HT-29 (cell line): ENCODE results near the gene OR2W1. TPM values are rescaled to one million over a fixed set of nuclear protein-coding genes. Genes with fewer than 3 reads are reported as not detected.

Experiments used
- DNase-seq: peaks from one replicate; pipeline ENCODE4 v3.0.0-alpha.2; 2015; ENCODE audit warnings: low spot score
- total RNA-seq: library from RNA; depleted of rRNA; stranded (reverse); fragments of >200 nt; shearing (Covaris generic); gene quantifications from 2 replicates; pipeline ENCODE4 v1.2.3, GENCODE V29; 2014; rRNA removed

The OR2W1 gene
- total RNA-seq, 1 experiment from 2014 or later, result not detected

- peak; percentile 81 for DNase-seq
These were observed 39.6 kb downstream of the OR2W1 start, which contains the start of gene ZNF311 for GRCh38 chr6:29005183-29005885. ZNF311 (minus strand) TSS chr6:29005315; CDS start chr6:29003954, 1,361 bp downstream.

DNA sequence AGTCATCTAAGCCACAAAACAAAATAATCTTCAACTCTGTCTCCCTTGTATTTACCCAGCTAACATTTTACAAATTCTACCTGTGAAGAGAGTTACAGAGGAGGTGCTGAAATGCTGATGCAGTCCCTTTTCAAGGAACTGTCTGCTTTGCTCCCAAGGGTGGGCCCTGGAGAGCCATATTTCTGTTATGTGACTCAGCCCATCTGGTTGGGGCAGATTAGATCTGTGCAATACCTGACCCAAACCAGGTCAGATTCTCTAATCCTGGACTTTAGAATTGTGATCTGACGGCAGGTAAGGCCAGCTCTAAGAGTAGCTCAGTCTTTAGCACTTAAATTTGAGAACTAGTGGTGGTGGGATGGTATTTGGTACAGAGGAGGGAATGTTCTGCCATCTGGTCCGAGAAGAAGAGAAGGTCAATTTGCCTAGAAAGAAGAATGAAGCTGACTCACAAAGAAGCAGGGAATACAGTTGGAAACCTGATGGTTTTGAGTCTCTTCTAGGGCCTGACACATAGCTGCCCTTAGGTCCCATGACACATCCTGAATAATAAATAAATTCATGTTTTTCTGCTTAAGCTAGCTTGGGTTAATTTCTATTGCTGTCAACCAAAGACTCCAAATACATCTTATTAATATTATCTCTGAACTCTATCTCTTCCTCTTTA lies 48.0 kb downstream of the OR2W1 start:
- no peak for DNase-seq

DNA sequence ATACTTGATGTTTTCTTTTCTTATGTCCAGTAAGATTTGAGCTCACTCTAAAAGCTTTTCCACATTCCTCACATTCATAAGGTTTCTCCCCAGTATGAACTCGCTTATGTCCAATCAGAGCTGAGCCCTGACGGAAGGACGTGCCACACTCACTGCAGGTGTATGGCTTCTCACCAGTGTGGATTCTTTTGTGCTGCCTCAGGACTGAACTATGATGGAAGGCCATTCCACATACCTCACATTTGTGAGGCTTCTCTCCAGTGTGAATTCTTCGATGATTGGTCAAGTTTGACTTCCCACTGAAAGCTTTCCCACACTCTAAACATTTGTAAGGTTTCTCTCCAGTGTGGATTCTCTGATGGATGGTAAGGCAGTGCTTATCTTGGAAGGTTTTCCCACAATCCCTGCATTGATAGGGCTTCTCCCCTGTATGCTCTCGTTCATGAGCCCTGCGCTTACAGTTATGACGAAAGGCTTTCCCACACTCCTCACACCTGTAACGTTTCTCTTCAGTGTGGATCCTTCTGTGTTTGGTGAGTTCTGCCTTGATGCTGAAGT lies 49.8 kb downstream of the OR2W1 start:
- no peak for DNase-seq

Other genes starting within 250 kb of the OR2W1 start
- gene TRIM27, start 121.2 kb downstream of the OR2W1 start, total RNA-seq, result 68.4 and 76.3 TPM in 2 replicates
- 1.1 and 1.2 TPM in 2 replicates for gene ZNF311, start 39.9 kb downstream of the OR2W1 start, total RNA-seq
- not detected in 2 replicates for gene OR2B3, start 42.1 kb upstream of the OR2W1 start, total RNA-seq
- gene OR2J1, start 54.3 kb upstream of the OR2W1 start, total RNA-seq, result not detected in 2 replicates
- not detected in 2 replicates for gene OR2J3, start 62.9 kb upstream of the OR2W1 start, total RNA-seq
- not detected in 2 replicates for gene OR2J2, start 125.7 kb upstream of the OR2W1 start, total RNA-seq